Endothelial cell of umbilical vein (primary cell): ENCODE results near the gene TRMT10B. TPM values are rescaled to one million over a fixed set of nuclear protein-coding genes. Genes with fewer than 3 reads are reported as not detected.

Experiments
- BruUV-seq: library from RNA; stranded (reverse); fragments of 400-500 nt; replicated peaks from 2 replicates; lab custom pipeline; 2021; lab: Mats Ljungman, UMichigan
- CTCF ChIA-PET: fragments of 300-600, 350-600 bp; sonication (Branson Sonifier 250); formaldehyde crosslinking; loops from one replicate; lab custom pipeline; 2021; ENCODE audit warnings: antibody characterized with exemption, inconsistent platforms; lab: Charles Lee
- POLR2A ChIA-PET: fragments of 300-600, 350-600 bp; sonication (Branson Sonifier 250); formaldehyde crosslinking; loops from one replicate; lab custom pipeline; 2021; ENCODE audit warnings: antibody characterized with exemption, inconsistent platforms; lab: Charles Lee
- DNase-seq: peaks from one replicate; pipeline ENCODE4 v3.0.0-alpha.2; 2011; ENCODE audit warnings: low read depth, low spot score
- FAIRE-seq: peaks from 2 replicates; lab custom pipeline; 2011; peaks lifted over from hg19 to GRCh38; lab: Jason Lieb, UNC
- H2AFZ ChIP-seq: 2 replicates; pipeline ENCODE4 v1.6.0; 2012; ENCODE audit warnings: low read depth, low read length, control low read depth, inconsistent platforms
- H3K27ac ChIP-seq: 2 replicates; pipeline ENCODE4 v1.5.1; 2011; ENCODE audit warnings: low read depth, mild to moderate bottlenecking, control low read depth, low read length, moderate library complexity; ENCODE audit not compliant: insufficient read depth
- H3K27me3 ChIP-seq, 2 experiments: 2 replicates each; pipeline versions ENCODE4 v1.6.0 to v1.6.1; 2011; ENCODE audit warnings: low read length in 2 of 2, mixed read lengths in 1 of 2; ENCODE audit not compliant: control insufficient read depth in 2 of 2, insufficient read depth in 2 of 2
- H3K36me3 ChIP-seq, 2 experiments: 2 replicates in 1 of 2; 3 replicates in 1 of 2; pipeline ENCODE4 v1.5.1; 2011; ENCODE audit warnings: low read length in 2 of 2, mild to moderate bottlenecking in 1 of 2, moderate library complexity in 1 of 2; ENCODE audit not compliant: control insufficient read depth in 2 of 2, insufficient read depth in 2 of 2; ENCODE audit errors: extremely low read depth in 1 of 2
- H3K4me1 ChIP-seq: 3 replicates; pipeline ENCODE4 v1.5.1; 2011; ENCODE audit warnings: mild to moderate bottlenecking, low read length; ENCODE audit not compliant: control insufficient read depth, insufficient read depth; ENCODE audit errors: extremely low read depth
- H3K4me2 ChIP-seq: 2 replicates; pipeline ENCODE4 v1.6.1; 2011; ENCODE audit warnings: low read length, control low read depth, mixed read lengths; ENCODE audit not compliant: insufficient read depth
- H3K4me3 ChIP-seq, 3 experiments: fragments of 200-600 bp in 1 of 3; sonication (generic), shearing (Covaris generic) in 1 of 3; replicated peaks in 1 of 3; 2 replicates each; pipeline ENCODE4 v1.5.1; 2011 to 2016; ENCODE audit warnings: control low read depth in 3 of 3, low read length in 3 of 3, mild to moderate bottlenecking in 2 of 3, inconsistent platforms in 1 of 3, low read depth in 1 of 3, moderate library complexity in 1 of 3; ENCODE audit not compliant: insufficient read depth in 1 of 3
- H3K79me2 ChIP-seq: 2 replicates; pipeline ENCODE4 v1.6.0; 2012; ENCODE audit warnings: low read length, inconsistent platforms; ENCODE audit not compliant: control insufficient read depth, insufficient read depth
- H3K9ac ChIP-seq: replicated peaks from 2 replicates; pipeline ENCODE3; 2011; ENCODE audit warnings: low read length, control low read depth; ENCODE audit not compliant: insufficient read depth; ENCODE audit errors: extremely low read depth
- H3K9me1 ChIP-seq: replicated peaks from 3 replicates; pipeline ENCODE4 v1.6.0; 2011; ENCODE audit warnings: mild to moderate bottlenecking, low read length; ENCODE audit not compliant: control insufficient read depth, insufficient read depth; ENCODE audit errors: extremely low read depth
- H3K9me3 ChIP-seq: replicated peaks from 2 replicates; pipeline ENCODE4 v1.5.1; 2012; ENCODE audit warnings: low read length, inconsistent platforms; ENCODE audit not compliant: control insufficient read depth, insufficient read depth
- H4K20me1 ChIP-seq: replicated peaks from 2 replicates; pipeline ENCODE3; 2011; ENCODE audit warnings: mild to moderate bottlenecking, low read length; ENCODE audit not compliant: control insufficient read depth, insufficient read depth; ENCODE audit errors: extremely low read depth
- JUN ChIP-seq: IDR thresholded peaks from 2 replicates; pipeline ENCODE4 v1.6.1; 2011; ENCODE audit warnings: borderline replicate concordance, low read depth; ENCODE audit not compliant: insufficient read length, insufficient read depth
- MYC ChIP-seq: IDR thresholded peaks from one replicate; pipeline ENCODE4 v1.6.1; 2011; ENCODE audit warnings: mild to moderate bottlenecking, low read depth, low read length
- POLR2A ChIP-seq: IDR thresholded peaks from 2 replicates; pipeline ENCODE4 v1.6.1; 2012; ENCODE audit warnings: low read depth, mild to moderate bottlenecking, control low read depth, low read length
- POLR2AphosphoS5 ChIP-seq: IDR thresholded peaks from 2 replicates; pipeline ENCODE4 v1.6.1; 2012; ENCODE audit warnings: low read depth, mild to moderate bottlenecking, control low read depth, low read length, moderate library complexity; ENCODE audit not compliant: insufficient read depth
- dilution Hi-C: fragments of 300-500 bp; cut with MboI; formaldehyde crosslinking; loops from one replicate; pipeline ENCODE4 v1.15.0; 2019; ENCODE audit warnings: low sequenced_read_pairs; ENCODE audit not compliant: extremely low pct_ligation_motif_present
- intact Hi-C: fragments of 100-400 bp; cut with micrococcal nuclease; formaldehyde crosslinking; loops from one replicate; pipeline ENCODE4 v1.10.0; 2022
- polyA plus RNA-seq, 4 experiments: library from polyadenylated mRNA; depleted of rRNA in 3 of 4; stranded (reverse) in 3 of 4; unstranded in 1 of 4; fragments of >200 nt; gene quantifications; 2 replicates each; pipeline versions ENCODE4 v1.2.1 to v1.2.3, GENCODE V29; 2011 to 2012; ENCODE audit warnings: missing spikeins in 1 of 4
- total RNA-seq: library from RNA; stranded (reverse); gene quantifications from 2 replicates; pipeline ENCODE4 v1.2.3, GENCODE V29; 2021
- TF ChIP-seq, protein P1 (sequence below), 2 donors: IDR thresholded peaks; 1 replicate in 1 of 2; 2 replicates in 1 of 2; pipeline ENCODE4 v1.5.1; 2011; ENCODE audit warnings: low read length in 2 of 2, mild to moderate bottlenecking in 2 of 2, moderate library complexity in 2 of 2, control low read depth in 1 of 2, inconsistent platforms in 1 of 2, low read depth in 1 of 2; ENCODE audit not compliant: insufficient read depth in 1 of 2; ENCODE audit errors: extremely low read depth in 1 of 2
- TF ChIP-seq, protein P2 (sequence below): IDR thresholded peaks from 2 replicates; pipeline ENCODE4 v1.6.1; 2011; ENCODE audit not compliant: insufficient read depth, insufficient read length

The TRMT10B gene
- total and polyA plus RNA-seq, 2 donors (not counting 3 experiments of a cell fraction or from before 2014, with no cell fraction given), result 3.0 to 7.0 TPM

DNA sequence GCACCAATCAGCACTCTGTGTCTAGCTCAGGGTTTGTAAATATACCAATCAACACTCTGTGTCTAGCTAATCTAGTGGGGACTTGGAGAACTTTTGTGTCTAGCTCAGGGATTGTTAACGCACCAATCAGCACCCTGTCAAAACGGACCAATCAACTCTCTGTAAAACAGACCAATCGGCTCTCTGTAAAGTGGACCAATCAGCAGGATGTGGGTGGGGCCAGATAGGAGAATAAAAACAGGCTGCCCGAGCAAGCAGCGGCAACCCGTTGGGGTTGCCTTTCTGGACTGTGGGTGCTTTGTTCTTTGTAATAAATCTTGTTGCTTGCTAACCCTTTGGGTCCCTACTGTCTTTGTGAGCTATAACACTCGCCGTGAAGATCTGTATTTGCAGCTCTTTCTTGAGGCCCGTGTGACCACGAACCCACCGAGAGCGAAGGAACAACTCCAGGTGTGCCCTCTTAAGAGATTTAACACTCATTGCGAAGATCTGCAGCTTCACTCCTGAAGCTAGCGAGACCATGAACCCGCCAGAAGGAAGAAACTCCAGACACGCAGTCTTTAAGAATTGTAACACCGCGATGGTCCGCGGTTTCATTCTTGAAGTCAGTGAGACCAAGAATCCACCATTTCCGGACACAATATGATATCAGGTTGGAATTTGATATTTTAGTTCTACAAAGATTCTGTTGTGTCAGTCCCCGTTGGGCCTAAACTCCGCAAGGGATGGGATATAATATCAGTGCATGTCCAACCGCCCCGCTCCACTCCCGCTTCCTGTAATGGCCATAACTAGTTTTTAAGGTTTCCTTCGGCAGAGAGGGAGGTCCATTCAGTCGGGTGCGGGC, 740 bp upstream of the TRMT10B start:
- Histone ChIP-seq H3K4me1 (peaks cover 10% of the 10 kb centered on the region), H3K27ac (no peak overlapping the region), H3K9me1 (no peaks in the 10 kb centered on the region), H2AFZ (peak overlapping the region; percentile 86), H3K9ac (no peak overlapping the region), H3K9me3 (no peaks in the 10 kb centered on the region), H3K27me3 (peaks cover 0 to 6% of the 10 kb centered on the region in 2 experiments), H3K36me3 (no peaks in the 10 kb centered on the region), H3K79me2 (peaks cover 7% of the 10 kb centered on the region), H3K4me3 (peak overlapping the region in 1 of 3 experiments; percentile 19), H4K20me1 (no peaks in the 10 kb centered on the region), H3K4me2 (peak overlapping the region; percentile 33)
- no peak for FAIRE-seq
- dilution Hi-C loops, result no loop called here
- BruUV-seq, result no TSS peak
- intact Hi-C loops, result loop anchor here (2.0 to 5.0 kb wide), 3 partner anchors 32 to 171 kb away; partner anchors contain the start of genes DCAF10 and EXOSC3
- DNase-seq, result no peak
- TF ChIP-seq, protein P1, sequence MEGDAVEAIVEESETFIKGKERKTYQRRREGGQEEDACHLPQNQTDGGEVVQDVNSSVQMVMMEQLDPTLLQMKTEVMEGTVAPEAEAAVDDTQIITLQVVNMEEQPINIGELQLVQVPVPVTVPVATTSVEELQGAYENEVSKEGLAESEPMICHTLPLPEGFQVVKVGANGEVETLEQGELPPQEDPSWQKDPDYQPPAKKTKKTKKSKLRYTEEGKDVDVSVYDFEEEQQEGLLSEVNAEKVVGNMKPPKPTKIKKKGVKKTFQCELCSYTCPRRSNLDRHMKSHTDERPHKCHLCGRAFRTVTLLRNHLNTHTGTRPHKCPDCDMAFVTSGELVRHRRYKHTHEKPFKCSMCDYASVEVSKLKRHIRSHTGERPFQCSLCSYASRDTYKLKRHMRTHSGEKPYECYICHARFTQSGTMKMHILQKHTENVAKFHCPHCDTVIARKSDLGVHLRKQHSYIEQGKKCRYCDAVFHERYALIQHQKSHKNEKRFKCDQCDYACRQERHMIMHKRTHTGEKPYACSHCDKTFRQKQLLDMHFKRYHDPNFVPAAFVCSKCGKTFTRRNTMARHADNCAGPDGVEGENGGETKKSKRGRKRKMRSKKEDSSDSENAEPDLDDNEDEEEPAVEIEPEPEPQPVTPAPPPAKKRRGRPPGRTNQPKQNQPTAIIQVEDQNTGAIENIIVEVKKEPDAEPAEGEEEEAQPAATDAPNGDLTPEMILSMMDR (IDR thresholded peaks at IDR 0.05; ENCODE audit: extremely low read depth in 1 of 2, insufficient read depth in 1 of 2, low read depth in 1 of 2, low read length in 2 of 2), result no peak
- TF ChIP-seq POLR2A (no peak), MYC (no peak), POLR2AphosphoS5 (no peak), JUN (no peak)
- TF ChIP-seq, protein P2, sequence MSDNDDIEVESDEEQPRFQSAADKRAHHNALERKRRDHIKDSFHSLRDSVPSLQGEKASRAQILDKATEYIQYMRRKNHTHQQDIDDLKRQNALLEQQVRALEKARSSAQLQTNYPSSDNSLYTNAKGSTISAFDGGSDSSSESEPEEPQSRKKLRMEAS, result no peak
- ChIA-PET POLR2A (no interaction called here), CTCF (no interaction called here)
